Astrocyte (in vitro differentiated cells and primary cell): ENCODE data around the gene UBQLN4. TPM values are rescaled to one million over a fixed set of nuclear protein-coding genes. Genes with fewer than 3 reads are reported as not detected.
A peak's percentile ranks its signal among the peaks of the same experiment; 100 is the strongest.

Source experiments
- DNase-seq: peaks from one replicate; pipeline ENCODE4 v3.0.0-alpha.2; 2010; ENCODE audit warnings: low read depth
- FAIRE-seq: peaks from 2 replicates; lab custom pipeline; 2011; peaks lifted over from hg19 to GRCh38; lab: Jason Lieb, UNC
- H2AFZ ChIP-seq: 2 replicates; pipeline ENCODE4 v1.6.0; 2012; ENCODE audit warnings: low read depth, low read length, inconsistent platforms
- H3K27ac ChIP-seq: 2 replicates; pipeline ENCODE4 v1.5.1; 2011; ENCODE audit warnings: low read depth, low read length, inconsistent platforms
- H3K27me3 ChIP-seq: 2 replicates; pipeline ENCODE4 v1.6.0; 2011; ENCODE audit warnings: low read length, inconsistent platforms; ENCODE audit not compliant: insufficient read depth
- H3K36me3 ChIP-seq: 2 replicates; pipeline ENCODE4 v1.5.1; 2011; ENCODE audit warnings: low read length, inconsistent platforms; ENCODE audit not compliant: insufficient read depth
- H3K4me1 ChIP-seq: 2 replicates; pipeline ENCODE4 v1.5.1; 2011; ENCODE audit warnings: low read length, inconsistent platforms; ENCODE audit not compliant: insufficient read depth
- H3K4me2 ChIP-seq: 2 replicates; pipeline ENCODE4 v1.6.0; 2012; ENCODE audit warnings: low read length, inconsistent platforms
- H3K4me3 ChIP-seq: 2 replicates; pipeline ENCODE4 v1.5.1; 2011; ENCODE audit warnings: low read depth, mild to moderate bottlenecking, low read length, inconsistent platforms; ENCODE audit not compliant: insufficient read depth
- H3K79me2 ChIP-seq: 2 replicates; pipeline ENCODE4 v1.6.0; 2012; ENCODE audit warnings: mild to moderate bottlenecking, low read length, inconsistent platforms; ENCODE audit not compliant: insufficient read depth
- H3K9ac ChIP-seq: 2 replicates; pipeline ENCODE4 v1.6.0; 2012; ENCODE audit warnings: mild to moderate bottlenecking, low read length, inconsistent platforms
- H3K9me3 ChIP-seq: 2 replicates; pipeline ENCODE4 v1.5.1; 2012; ENCODE audit warnings: low read depth, mild to moderate bottlenecking, low read length, inconsistent platforms; ENCODE audit not compliant: insufficient read depth
- H4K20me1 ChIP-seq: 2 replicates; pipeline ENCODE4 v1.6.0; 2012; ENCODE audit warnings: low read length, inconsistent platforms; ENCODE audit not compliant: insufficient read depth
- H3K27ac Mint-ChIP-seq: one replicate; pipeline ENCODE4 v1.8.0; 2021; ENCODE audit warnings: mild to moderate bottlenecking, mixed read lengths; ENCODE audit not compliant: unreplicated experiment
- H3K27me3 Mint-ChIP-seq: one replicate; pipeline ENCODE4 v1.8.0; 2021; ENCODE audit warnings: low read depth, mixed read lengths; ENCODE audit not compliant: unreplicated experiment
- H3K36me3 Mint-ChIP-seq: one replicate; pipeline ENCODE4 v1.8.0; 2021; ENCODE audit warnings: low read depth, mixed read lengths; ENCODE audit not compliant: unreplicated experiment
- H3K4me1 Mint-ChIP-seq: one replicate; pipeline ENCODE4 v1.8.0; 2021; ENCODE audit warnings: low read depth, mixed read lengths; ENCODE audit not compliant: unreplicated experiment
- H3K4me3 Mint-ChIP-seq: one replicate; pipeline ENCODE4 v1.8.0; 2021; ENCODE audit warnings: mild to moderate bottlenecking, moderate library complexity, mixed read lengths; ENCODE audit not compliant: unreplicated experiment
- H3K9me3 Mint-ChIP-seq: one replicate; pipeline ENCODE4 v1.8.0; 2021; ENCODE audit warnings: mild to moderate bottlenecking, mixed read lengths; ENCODE audit not compliant: unreplicated experiment
- EZH2 ChIP-seq: IDR thresholded peaks from 2 replicates; pipeline ENCODE4 v1.6.1; 2012; ENCODE audit warnings: mild to moderate bottlenecking, low read length, inconsistent platforms; ENCODE audit not compliant: insufficient read depth
- total RNA-seq: library from RNA; stranded (reverse); gene quantifications from 2 replicates; pipeline ENCODE4 v1.2.1, GENCODE V29; 2021
- TF ChIP-seq, protein P1 (sequence below): IDR thresholded peaks from 2 replicates; pipeline ENCODE4 v1.5.1; 2011; ENCODE audit warnings: low read depth, mild to moderate bottlenecking, inconsistent platforms, low read length, moderate library complexity; ENCODE audit not compliant: insufficient read depth

The UBQLN4 gene
- total RNA-seq, 1 donor from 2014 or later = 40.0 TPM

DNA sequence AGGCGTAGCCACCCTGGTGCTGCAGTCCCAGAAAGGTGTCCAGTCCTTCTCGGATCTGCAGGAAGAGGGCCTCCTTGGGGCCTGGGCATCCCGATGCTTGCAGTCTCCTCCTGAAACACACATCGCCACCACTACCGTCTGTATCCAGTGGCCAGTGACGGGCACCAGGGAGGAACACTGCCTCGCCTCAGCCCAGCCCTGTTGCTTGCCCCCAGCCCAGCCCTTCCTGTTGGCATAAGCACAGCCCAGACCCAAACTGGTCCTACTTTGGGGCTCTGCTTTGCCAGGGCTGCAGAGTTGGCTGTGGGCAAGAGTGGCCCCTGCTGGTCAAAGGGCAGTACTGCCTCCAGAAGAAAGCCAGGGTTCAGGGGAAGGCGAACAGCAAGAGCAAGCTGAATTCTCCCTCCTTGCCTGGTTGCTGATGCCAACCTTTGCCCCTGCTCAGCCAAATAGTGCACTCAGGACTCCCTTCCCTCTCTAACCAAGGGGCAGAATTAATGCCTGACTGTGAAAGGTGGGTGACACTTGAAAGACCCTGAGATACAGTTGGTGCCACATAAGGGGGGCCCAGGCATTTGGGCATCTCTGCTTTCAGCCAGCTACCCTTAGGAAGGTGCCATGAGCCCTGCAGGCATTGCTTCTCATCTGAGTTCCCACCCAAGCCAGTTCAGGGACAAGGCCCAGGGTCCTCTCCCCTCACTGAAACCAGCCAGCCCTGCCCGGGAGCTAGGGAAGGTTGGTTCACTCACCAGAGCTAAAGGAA, 64.2 kb downstream of the UBQLN4 start:
- H3K4me2 ChIP-seq = peak overlapping the region; percentile 63
- Mint-ChIP-seq H3K4me1 (no peaks in the 10 kb centered on the region), H3K4me3 (no peak overlapping the region), H3K27me3 (peaks cover 9% of the 10 kb centered on the region), H3K9me3 (no peaks in the 10 kb centered on the region), H3K36me3 (peaks cover 4% of the 10 kb centered on the region), H3K27ac (no peak overlapping the region)
- no peaks in the 10 kb centered on the region for H3K36me3 ChIP-seq
- FAIRE-seq (no peak), DNase-seq (no peak)
- H2AFZ ChIP-seq = peak overlapping the region; percentile 84
- TF ChIP-seq, protein P1, sequence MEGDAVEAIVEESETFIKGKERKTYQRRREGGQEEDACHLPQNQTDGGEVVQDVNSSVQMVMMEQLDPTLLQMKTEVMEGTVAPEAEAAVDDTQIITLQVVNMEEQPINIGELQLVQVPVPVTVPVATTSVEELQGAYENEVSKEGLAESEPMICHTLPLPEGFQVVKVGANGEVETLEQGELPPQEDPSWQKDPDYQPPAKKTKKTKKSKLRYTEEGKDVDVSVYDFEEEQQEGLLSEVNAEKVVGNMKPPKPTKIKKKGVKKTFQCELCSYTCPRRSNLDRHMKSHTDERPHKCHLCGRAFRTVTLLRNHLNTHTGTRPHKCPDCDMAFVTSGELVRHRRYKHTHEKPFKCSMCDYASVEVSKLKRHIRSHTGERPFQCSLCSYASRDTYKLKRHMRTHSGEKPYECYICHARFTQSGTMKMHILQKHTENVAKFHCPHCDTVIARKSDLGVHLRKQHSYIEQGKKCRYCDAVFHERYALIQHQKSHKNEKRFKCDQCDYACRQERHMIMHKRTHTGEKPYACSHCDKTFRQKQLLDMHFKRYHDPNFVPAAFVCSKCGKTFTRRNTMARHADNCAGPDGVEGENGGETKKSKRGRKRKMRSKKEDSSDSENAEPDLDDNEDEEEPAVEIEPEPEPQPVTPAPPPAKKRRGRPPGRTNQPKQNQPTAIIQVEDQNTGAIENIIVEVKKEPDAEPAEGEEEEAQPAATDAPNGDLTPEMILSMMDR = peak; percentile 92
- TF ChIP-seq EZH2 = no peak
- no peaks in the 10 kb centered on the region for H3K9me3 ChIP-seq
- no peaks in the 10 kb centered on the region for H3K27me3 ChIP-seq
- no peaks in the 10 kb centered on the region for H4K20me1 ChIP-seq
- no peak overlapping the region for H3K4me3 ChIP-seq
- no peak overlapping the region for H3K27ac ChIP-seq
- H3K4me1 ChIP-seq = peaks cover 6% of the 10 kb centered on the region
- H3K9ac ChIP-seq = peak overlapping the region; percentile 7
- H3K79me2 ChIP-seq = no peaks in the 10 kb centered on the region

Other genes with a start within 250 kb of the UBQLN4 start
- gene GON4L, start 196.6 kb downstream of the UBQLN4 start, total RNA-seq = 52.8 and 58.2 TPM in 2 replicates
- gene SYT11, start 194.2 kb downstream of the UBQLN4 start, total RNA-seq = 22.1 and 22.3 TPM in 2 replicates
- 59.4 and 63.2 TPM in 2 replicates for gene RIT1, start 142.4 kb downstream of the UBQLN4 start, total RNA-seq
- gene KHDC4, start 119.4 kb downstream of the UBQLN4 start, total RNA-seq = 44.6 and 48.2 TPM in 2 replicates
- not detected in 2 replicates for gene RXFP4, start 112.2 kb downstream of the UBQLN4 start, total RNA-seq
- 98.3 and 99.3 TPM in 2 replicates for gene ARHGEF2, start 75.3 kb downstream of the UBQLN4 start, total RNA-seq
- 236 and 244 TPM in 2 replicates for gene SSR2, start 32.8 kb downstream of the UBQLN4 start, total RNA-seq
- 60.1 and 62.6 TPM in 2 replicates for gene LAMTOR2, start 984 bp upstream of the UBQLN4 start, total RNA-seq
- gene RAB25, start 7.4 kb upstream of the UBQLN4 start, total RNA-seq = 0.99 and 3.1 TPM in 2 replicates
- 32.9 and 37.6 TPM in 2 replicates for gene MEX3A, start 28.7 kb upstream of the UBQLN4 start, total RNA-seq
- 429 and 464 TPM in 2 replicates for gene LMNA, start 60.9 kb upstream of the UBQLN4 start, total RNA-seq
- 0.66 and 1.1 TPM in 2 replicates for gene SEMA4A, start 99.8 kb upstream of the UBQLN4 start, total RNA-seq
- gene SLC25A44, start 140.3 kb upstream of the UBQLN4 start, total RNA-seq = 21.3 and 21.7 TPM in 2 replicates
- gene PMF1, start 159.2 kb upstream of the UBQLN4 start, total RNA-seq = 28.9 and 29.9 TPM in 2 replicates
- gene BGLAP, start 188.4 kb upstream of the UBQLN4 start, total RNA-seq = 0.66 TPM in 1 of 2 replicates, not detected in the other
- gene PAQR6, start 194.3 kb upstream of the UBQLN4 start, total RNA-seq = 6.4 and 7.2 TPM in 2 replicates
- 75.6 and 81.4 TPM in 2 replicates for gene SMG5, start 229.0 kb upstream of the UBQLN4 start, total RNA-seq
- 3.0 and 3.2 TPM in 2 replicates for gene TMEM79, start 230.5 kb upstream of the UBQLN4 start, total RNA-seq
- gene GLMP, start 241.9 kb upstream of the UBQLN4 start, total RNA-seq = 43.6 and 52.5 TPM in 2 replicates
- gene VHLL, start 245.5 kb upstream of the UBQLN4 start, total RNA-seq = 0.34 TPM in 1 of 2 replicates, not detected in the other